Activated B cell treated with CpG ODN at 0.5 μM for 24 hours (primary cell): ENCODE measurements around the gene SEMA5A. TPM values are rescaled to one million over a fixed set of nuclear protein-coding genes. Genes with fewer than 3 reads are reported as not detected.

Experiments used
- ATAC-seq: fragments of 200-7000 bp; cut with Tn5 transposase; one replicate; pipeline ENCODE4 v1.10.0; 2021; ENCODE audit warnings: low read depth, mild to moderate bottlenecking, moderate library complexity
- CTCF ChIA-PET: fragments of 350-600 bp; sonication (Branson Sonifier 250); formaldehyde crosslinking; loops from one replicate; lab custom pipeline; 2021; ENCODE audit warnings: antibody characterized with exemption; lab: Charles Lee
- POLR2A ChIA-PET: fragments of 350-600 bp; sonication (Branson Sonifier 250); formaldehyde crosslinking; loops from one replicate; lab custom pipeline; 2021; ENCODE audit warnings: antibody characterized with exemption; lab: Charles Lee
- DNase-seq: peaks from one replicate; pipeline ENCODE4 v3.0.0; 2022
- H3K27ac Mint-ChIP-seq: one replicate; pipeline ENCODE4 v1.8.0; 2020; ENCODE audit warnings: mixed read lengths
- H3K27me3 Mint-ChIP-seq: one replicate; pipeline ENCODE4 v1.8.0; 2021; ENCODE audit warnings: mixed read lengths
- H3K36me3 Mint-ChIP-seq: one replicate; pipeline ENCODE4 v1.8.0; 2021; ENCODE audit warnings: low read depth, mixed read lengths
- H3K4me1 Mint-ChIP-seq: one replicate; pipeline ENCODE4 v1.8.0; 2021; ENCODE audit warnings: mixed read lengths
- H3K4me3 Mint-ChIP-seq: one replicate; pipeline ENCODE4 v1.8.0; 2020; ENCODE audit warnings: mild to moderate bottlenecking, mixed read lengths
- H3K9me3 Mint-ChIP-seq: one replicate; pipeline ENCODE4 v1.8.0; 2020; ENCODE audit warnings: mixed read lengths
- CTCF ChIP-seq: fragments of 200-600 bp; IDR thresholded peaks from one replicate; pipeline ENCODE4 v1.8.0; 2022; ENCODE audit warnings: antibody characterized with exemption, mild to moderate bottlenecking
- intact Hi-C: fragments of 100-400 bp; cut with micrococcal nuclease; formaldehyde crosslinking; loops from one replicate; pipeline ENCODE4 v1.15.1; 2024
- total RNA-seq: library from RNA; stranded (reverse); gene quantifications from 2 replicates; pipeline ENCODE4 v1.2.3, GENCODE V29; 2022

The SEMA5A gene
- total RNA-seq, 1 donor from 2014 or later: not detected

GRCh38 chr5:9063615-9064245, 482.1 kb downstream of the SEMA5A start:
- H3K36me3 Mint-ChIP-seq: no peaks in the 10 kb centered on the region
- no peak overlapping the region for H3K27ac Mint-ChIP-seq
- no peaks in the 10 kb centered on the region for H3K27me3 Mint-ChIP-seq
- peaks cover 5% of the 10 kb centered on the region for H3K9me3 Mint-ChIP-seq
- no peak for TF ChIP-seq CTCF
- H3K4me1 Mint-ChIP-seq: no peaks in the 10 kb centered on the region
- intact Hi-C loops: no loop called here
- ChIA-PET CTCF (no interaction called here), POLR2A (no interaction called here)
- H3K4me3 Mint-ChIP-seq: no peak overlapping the region
- ATAC-seq: no peak
- DNase-seq: no peak

- H3K9me3 Mint-ChIP-seq: peaks cover 5% of the 10 kb centered on the region
- CTCF ChIA-PET: no interaction called here
- no peaks in the 10 kb centered on the region for H3K27me3 Mint-ChIP-seq
- POLR2A ChIA-PET: no interaction called here
- intact Hi-C loops: no loop called here
- H3K27ac Mint-ChIP-seq: no peak overlapping the region
- ATAC-seq (no peak), DNase-seq (no peak)
- no peak overlapping the region for H3K4me3 Mint-ChIP-seq
- no peaks in the 10 kb centered on the region for H3K4me1 Mint-ChIP-seq
- no peak for TF ChIP-seq CTCF
- H3K36me3 Mint-ChIP-seq: no peaks in the 10 kb centered on the region
Measured at GRCh38 chr5:9062873-9063272, 483.0 kb downstream of the SEMA5A start.

- no peak for TF ChIP-seq CTCF
- POLR2A ChIA-PET: no interaction called here
- H3K4me3 Mint-ChIP-seq: no peak overlapping the region
- H3K27me3 Mint-ChIP-seq: no peaks in the 10 kb centered on the region
- no peaks in the 10 kb centered on the region for H3K4me1 Mint-ChIP-seq
- DNase-seq (no peak), ATAC-seq (no peak)
- H3K27ac Mint-ChIP-seq: no peak overlapping the region
- peaks cover 5% of the 10 kb centered on the region for H3K9me3 Mint-ChIP-seq
- CTCF ChIA-PET: no interaction called here
- H3K36me3 Mint-ChIP-seq: no peaks in the 10 kb centered on the region
- intact Hi-C loops: no loop called here
Measured at GRCh38 chr5:9059920-9060691, 485.8 kb downstream of the SEMA5A start.

GRCh38 chr5:9058666-9059065, 487.2 kb downstream of the SEMA5A start:
- no peaks in the 10 kb centered on the region for H3K4me1 Mint-ChIP-seq

More at GRCh38 chr5:9058666-9059065, 487.2 kb downstream of the SEMA5A start:
- no peak for DNase-seq
- H3K27me3 Mint-ChIP-seq: no peaks in the 10 kb centered on the region
- no peak for ATAC-seq
- intact Hi-C loops: no loop called here
- no peak for TF ChIP-seq CTCF
- ChIA-PET POLR2A (no interaction called here), CTCF (no interaction called here)
- peaks cover 2% of the 10 kb centered on the region for H3K9me3 Mint-ChIP-seq
- no peaks in the 10 kb centered on the region for H3K36me3 Mint-ChIP-seq
- no peak overlapping the region for H3K4me3 Mint-ChIP-seq
- H3K27ac Mint-ChIP-seq: no peak overlapping the region
